Mesendoderm (in vitro differentiated cells): ENCODE data around the gene SUGT1.
"Not testable (repeated sequence)": the region's sequence is repeated elsewhere in the genome, so short reads cannot be mapped to it uniquely, and the experiment has no call there.

ENCODE experiments used
- DNase-seq: peaks from one replicate; pipeline ENCODE4 v3.0.0; 2013
- H2AK5ac ChIP-seq: 2 replicates; pipeline ENCODE4 v1.6.1; 2013; ENCODE audit warnings: low read length, inconsistent platforms
- H2BK120ac ChIP-seq: 2 replicates; pipeline ENCODE4 v1.6.1; 2013; ENCODE audit warnings: low read depth, mild to moderate bottlenecking, low read length, moderate library complexity, mixed read lengths
- H2BK15ac ChIP-seq: replicated peaks from 2 replicates; pipeline ENCODE4 v1.6.1; 2013; ENCODE audit warnings: low read depth, mild to moderate bottlenecking, moderate library complexity
- H2BK5ac ChIP-seq: 2 replicates; pipeline ENCODE4 v1.6.1; 2013; ENCODE audit warnings: low read length, inconsistent platforms
- H3K18ac ChIP-seq: 2 replicates; pipeline ENCODE4 v1.6.1; 2013; ENCODE audit warnings: mild to moderate bottlenecking, low read length, mixed read lengths
- H3K23ac ChIP-seq: one replicate; pipeline ENCODE4 v1.6.1; 2013; ENCODE audit warnings: low read length
- H3K27ac ChIP-seq: 2 replicates; pipeline ENCODE4 v1.5.1; 2013; ENCODE audit warnings: low read depth, mild to moderate bottlenecking, inconsistent platforms, low read length, moderate library complexity
- H3K27me3 ChIP-seq: 2 replicates; pipeline ENCODE4 v1.6.1; 2013; ENCODE audit warnings: low read length, control low read depth, mild to moderate bottlenecking, inconsistent platforms; ENCODE audit not compliant: insufficient read depth, poor library complexity
- H3K36me3 ChIP-seq: 2 replicates; pipeline ENCODE4 v1.6.1; 2013; ENCODE audit warnings: low read length, inconsistent platforms; ENCODE audit not compliant: control insufficient read depth, insufficient read depth
- H3K4ac ChIP-seq: one replicate; pipeline ENCODE4 v1.6.1; 2013; ENCODE audit warnings: low read depth, mild to moderate bottlenecking, low read length, moderate library complexity
- H3K4me1 ChIP-seq: 2 replicates; pipeline ENCODE4 v1.6.1; 2013; ENCODE audit warnings: low read depth, low read length, inconsistent platforms; ENCODE audit not compliant: control insufficient read depth
- H3K4me2 ChIP-seq: 2 replicates; pipeline ENCODE4 v1.6.1; 2013; ENCODE audit warnings: low read length
- H3K4me3 ChIP-seq: 2 replicates; pipeline ENCODE4 v1.5.1; 2013; ENCODE audit warnings: mild to moderate bottlenecking, low read length
- H3K56ac ChIP-seq: one replicate; pipeline ENCODE4 v1.6.1; 2013; ENCODE audit warnings: low read length
- H3K79me1 ChIP-seq: 2 replicates; pipeline ENCODE4 v1.6.1; 2013; ENCODE audit warnings: low read length, inconsistent platforms
- H3K79me2 ChIP-seq: 2 replicates; pipeline ENCODE4 v1.6.1; 2013; ENCODE audit warnings: mild to moderate bottlenecking, low read length; ENCODE audit not compliant: control insufficient read depth, insufficient read depth
- H3K9ac ChIP-seq: 2 replicates; pipeline ENCODE4 v1.6.1; 2013; ENCODE audit warnings: low read length, inconsistent platforms
- H4K5ac ChIP-seq: one replicate; pipeline ENCODE4 v1.6.1; 2013; ENCODE audit warnings: low read length
- H4K8ac ChIP-seq: one replicate; pipeline ENCODE4 v1.6.1; 2013; ENCODE audit warnings: low read depth, mild to moderate bottlenecking, control low read depth, low read length, moderate library complexity
- WGBS: extraction: QIAGEN DNeasy Blood & Tissue Kit; methylation state at CpG from one replicate; pipeline ENCODE4 v1.1.7; 2013; ENCODE audit warnings: low lambda C conversion rate, missing lambda C conversion rate; ENCODE audit not compliant: insufficient coverage; ENCODE audit errors: extremely low coverage; 5-methylcytosine and 5-hydroxymethylcytosine counted together

The SUGT1 gene

GRCh38 chr13:52670726-52671125 lies 18.1 kb downstream of the SUGT1 start:
- Histone ChIP-seq H3K79me2 (no peaks in the 10 kb centered on the region), H3K4me2 (no peak overlapping the region), H3K4me3 (no peak overlapping the region), H3K27ac (no peak overlapping the region), H3K79me1 (no peaks in the 10 kb centered on the region), H3K4me1 (no peaks in the 10 kb centered on the region), H3K4ac (no peak overlapping the region), H4K8ac (no peak overlapping the region), H2BK5ac (no peak overlapping the region), H2BK15ac (no peak overlapping the region), H3K56ac (no peak overlapping the region), H4K5ac (no peak overlapping the region), H3K18ac (no peak overlapping the region), H3K23ac (no peak overlapping the region), H2AK5ac (no peak overlapping the region), H3K36me3 (no peaks in the 10 kb centered on the region), H3K27me3 (no peaks in the 10 kb centered on the region), H2BK120ac (no peak overlapping the region), H3K9ac (no peak overlapping the region)
- no CpG with 5 or more reads among the region's 8 CpGs for WGBS
- DNase-seq, result no peak

DNA sequence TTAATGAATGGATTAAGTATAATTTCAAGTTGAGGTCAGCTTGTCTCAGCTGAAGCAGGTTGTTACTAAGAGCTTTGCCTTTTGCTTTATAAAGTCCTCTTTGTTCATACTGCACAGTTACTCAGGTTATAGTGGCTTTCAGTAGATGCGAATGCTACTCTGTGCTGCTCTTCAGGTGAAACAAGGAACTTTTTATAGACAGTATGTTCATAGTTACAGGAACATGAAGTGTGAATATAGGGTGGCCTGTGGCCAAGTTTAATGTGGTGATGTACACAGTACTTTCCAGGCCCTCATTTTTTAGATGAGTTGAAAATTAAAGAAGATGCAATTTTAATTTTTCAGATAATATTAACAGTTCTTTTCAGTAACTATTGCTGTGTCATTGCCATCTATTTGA lies 20.8 kb downstream of the SUGT1 start:
- Histone ChIP-seq H3K4me1 (no peaks in the 10 kb centered on the region), H3K4me2 (no peak overlapping the region), H2BK15ac (no peak overlapping the region), H3K18ac (no peak overlapping the region), H3K4ac (no peak overlapping the region), H3K27me3 (no peaks in the 10 kb centered on the region), H2BK120ac (no peak overlapping the region), H3K79me2 (no peaks in the 10 kb centered on the region), H3K79me1 (no peaks in the 10 kb centered on the region), H2AK5ac (no peak overlapping the region), H3K56ac (no peak overlapping the region), H3K23ac (no peak overlapping the region), H4K5ac (no peak overlapping the region), H3K27ac (no peak overlapping the region), H3K9ac (no peak overlapping the region), H3K36me3 (no peaks in the 10 kb centered on the region), H3K4me3 (no peak overlapping the region), H2BK5ac (no peak overlapping the region), H4K8ac (no peak overlapping the region)
- no CpG with 5 or more reads among the region's 1 CpG for WGBS
- no peak for DNase-seq

DNA sequence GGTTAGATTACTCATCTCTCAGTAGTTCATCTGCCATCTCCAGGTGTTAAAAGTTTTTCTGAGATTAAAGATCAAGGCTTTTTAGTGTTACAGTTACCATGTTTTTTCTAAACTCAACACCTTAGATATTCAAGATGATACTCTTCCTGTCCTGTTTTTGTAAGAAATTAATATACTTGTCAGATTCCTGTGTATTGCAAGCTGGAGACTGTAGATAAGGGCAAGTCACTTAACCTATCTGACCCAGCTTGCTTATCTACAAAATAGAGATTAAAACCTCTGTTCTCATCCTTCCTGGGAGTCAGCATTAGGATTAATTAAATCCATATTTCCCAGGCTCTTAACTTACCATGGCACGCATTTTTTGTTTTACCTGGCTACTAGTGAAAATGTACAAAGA lies 25.2 kb downstream of the SUGT1 start:
- Histone ChIP-seq H3K27ac (no peak overlapping the region), H2BK120ac (no peak overlapping the region), H3K56ac (no peak overlapping the region), H3K23ac (no peak overlapping the region), H4K8ac (no peak overlapping the region), H3K18ac (no peak overlapping the region), H4K5ac (no peak overlapping the region), H2AK5ac (no peak overlapping the region), H3K4me2 (no peak overlapping the region), H3K4me3 (no peak overlapping the region), H3K79me1 (no peaks in the 10 kb centered on the region), H2BK5ac (no peak overlapping the region), H3K4ac (no peak overlapping the region), H3K79me2 (no peaks in the 10 kb centered on the region), H2BK15ac (no peak overlapping the region), H3K9ac (no peak overlapping the region), H3K27me3 (no peaks in the 10 kb centered on the region), H3K36me3 (no peaks in the 10 kb centered on the region), H3K4me1 (no peaks in the 10 kb centered on the region)
- peak; percentile 58 for DNase-seq
- WGBS, result no CpG with 5 or more reads among the region's 1 CpG

DNA sequence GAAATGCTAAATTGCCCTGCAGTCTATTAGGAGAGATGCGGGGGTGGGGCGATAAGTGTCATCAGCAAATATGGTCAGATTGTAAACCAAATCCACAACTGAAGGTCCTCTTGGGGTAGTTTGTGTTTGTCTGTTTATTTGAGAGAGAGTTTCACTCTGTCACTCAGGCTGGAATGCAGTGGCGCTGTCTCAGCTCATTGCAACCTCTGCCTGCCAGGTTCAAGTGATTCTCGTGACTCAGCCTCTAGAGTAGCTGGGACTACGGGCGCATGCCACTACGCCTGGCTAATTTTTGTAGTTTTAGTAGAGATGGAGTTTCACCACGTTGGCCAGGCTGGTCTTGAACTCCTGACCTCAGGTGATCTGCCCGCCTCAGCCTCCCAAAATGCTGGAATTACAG lies 33.2 kb downstream of the SUGT1 start:
- H3K4ac ChIP-seq, H3K23ac ChIP-seq, H3K36me3 ChIP-seq, H3K27ac ChIP-seq, H4K5ac ChIP-seq, H2AK5ac ChIP-seq, H4K8ac ChIP-seq, H3K18ac ChIP-seq, H3K4me2 ChIP-seq, H3K4me1 ChIP-seq, H3K27me3 ChIP-seq, H3K9ac ChIP-seq, H2BK5ac ChIP-seq, H3K4me3 ChIP-seq, H3K56ac ChIP-seq, H3K79me2 ChIP-seq, H2BK15ac ChIP-seq, H2BK120ac ChIP-seq, H3K79me1 ChIP-seq: not testable (repeated sequence)
- peak; percentile 11 for DNase-seq
- no CpG with 5 or more reads among the region's 9 CpGs for WGBS

- H3K27ac ChIP-seq, result no peak overlapping the region
Measured at GRCh38 chr13:52686376-52686775, 33.7 kb downstream of the SUGT1 start.

GRCh38 chr13:52695856-52696255 lies 43.2 kb downstream of the SUGT1 start:
- H3K36me3 ChIP-seq, result no peaks in the 10 kb centered on the region
- no peak overlapping the region for H3K56ac ChIP-seq
- H3K4ac ChIP-seq, result no peak overlapping the region
- no peak overlapping the region for H2AK5ac ChIP-seq
- H2BK15ac ChIP-seq, result no peak overlapping the region
- H4K8ac ChIP-seq, result no peak overlapping the region
- H4K5ac ChIP-seq, result no peak overlapping the region
- no peaks in the 10 kb centered on the region for H3K79me1 ChIP-seq
- no peak overlapping the region for H2BK5ac ChIP-seq
- H3K27ac ChIP-seq, result no peak overlapping the region
- no peak overlapping the region for H3K23ac ChIP-seq
- DNase-seq, result no peak
- no peaks in the 10 kb centered on the region for H3K79me2 ChIP-seq
- no peak overlapping the region for H3K4me2 ChIP-seq
- H2BK120ac ChIP-seq, result no peak overlapping the region
- no peaks in the 10 kb centered on the region for H3K4me1 ChIP-seq
- WGBS, result no CpG with 5 or more reads among the region's 3 CpGs
- H3K4me3 ChIP-seq, result no peak overlapping the region
- no peak overlapping the region for H3K9ac ChIP-seq
- H3K18ac ChIP-seq, result no peak overlapping the region
- no peaks in the 10 kb centered on the region for H3K27me3 ChIP-seq

More at GRCh38 chr13:52686376-52686775, 33.7 kb downstream of the SUGT1 start:
- Histone ChIP-seq H3K56ac (no peak overlapping the region), H2BK120ac (no peak overlapping the region), H4K8ac (no peak overlapping the region), H3K23ac (no peak overlapping the region), H3K4me3 (no peak overlapping the region), H2AK5ac (no peak overlapping the region), H3K79me1 (no peaks in the 10 kb centered on the region), H3K27me3 (no peaks in the 10 kb centered on the region), H3K4me1 (no peaks in the 10 kb centered on the region), H4K5ac (no peak overlapping the region), H2BK15ac (no peak overlapping the region), H3K4ac (no peak overlapping the region), H3K4me2 (no peak overlapping the region), H3K9ac (no peak overlapping the region), H3K36me3 (peaks cover 2% of the 10 kb centered on the region), H3K79me2 (no peaks in the 10 kb centered on the region), H3K18ac (no peak overlapping the region), H2BK5ac (no peak overlapping the region)
- no peak for DNase-seq
- WGBS, result no CpG with 5 or more reads among the region's 4 CpGs
